Measurements from ENCODE around the gene ARFRP1. TPM values are rescaled to one million over a fixed set of nuclear protein-coding genes. Genes with fewer than 3 reads are reported as not detected.

Gene ARFRP1
- total RNA-seq, 1 experiment from 2014 or later = 71.2 TPM

DNA sequence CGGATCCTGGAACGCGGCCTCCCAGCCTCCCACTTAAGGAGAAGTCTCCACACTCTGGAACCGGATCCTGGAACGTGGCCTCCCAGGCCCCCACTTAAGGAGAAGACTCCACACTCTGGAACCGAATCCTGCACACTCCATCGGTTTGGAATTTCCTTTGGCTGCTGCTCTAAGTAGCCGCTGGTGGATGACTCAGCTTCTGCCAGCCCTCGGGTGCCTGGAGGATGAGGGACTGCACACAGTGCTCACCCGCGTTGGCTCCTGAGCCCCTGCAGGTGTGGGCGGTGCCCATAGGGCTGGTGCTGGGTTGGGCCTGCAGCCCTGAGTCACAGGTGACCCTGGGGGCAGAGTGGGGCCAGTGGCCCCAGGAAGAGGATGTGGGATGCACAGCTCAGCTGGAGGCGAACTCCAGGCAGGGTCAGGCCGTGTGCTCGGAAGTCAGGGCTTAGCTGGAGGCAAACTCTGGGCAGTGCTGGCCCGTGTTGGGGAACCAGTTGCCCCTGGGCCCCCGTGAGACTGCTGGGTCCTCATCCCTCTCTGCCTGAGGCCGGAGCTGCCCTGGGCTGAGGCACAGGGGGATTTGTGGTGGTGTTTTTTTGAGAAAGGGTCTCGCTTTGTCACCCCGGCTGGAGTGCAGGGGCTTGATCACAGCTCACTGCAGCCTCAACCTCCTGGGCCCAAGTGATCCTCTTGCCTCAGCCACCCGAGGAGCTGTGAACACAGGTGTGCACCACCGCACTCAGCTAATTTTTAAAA lies 25.2 kb downstream of the ARFRP1 start:
- no peaks in the 10 kb centered on the region for H4K20me1 ChIP-seq (ENCODE audit: low read length)
- DNase-seq (peak; percentile 100), ATAC-seq (peak; percentile 93)
- TF ChIP-seq EZH2 (IDR thresholded peaks at IDR 0.05; ENCODE audit: low read length, unreplicated experiment) = no peak
- TF ChIP-seq, protein P1, sequence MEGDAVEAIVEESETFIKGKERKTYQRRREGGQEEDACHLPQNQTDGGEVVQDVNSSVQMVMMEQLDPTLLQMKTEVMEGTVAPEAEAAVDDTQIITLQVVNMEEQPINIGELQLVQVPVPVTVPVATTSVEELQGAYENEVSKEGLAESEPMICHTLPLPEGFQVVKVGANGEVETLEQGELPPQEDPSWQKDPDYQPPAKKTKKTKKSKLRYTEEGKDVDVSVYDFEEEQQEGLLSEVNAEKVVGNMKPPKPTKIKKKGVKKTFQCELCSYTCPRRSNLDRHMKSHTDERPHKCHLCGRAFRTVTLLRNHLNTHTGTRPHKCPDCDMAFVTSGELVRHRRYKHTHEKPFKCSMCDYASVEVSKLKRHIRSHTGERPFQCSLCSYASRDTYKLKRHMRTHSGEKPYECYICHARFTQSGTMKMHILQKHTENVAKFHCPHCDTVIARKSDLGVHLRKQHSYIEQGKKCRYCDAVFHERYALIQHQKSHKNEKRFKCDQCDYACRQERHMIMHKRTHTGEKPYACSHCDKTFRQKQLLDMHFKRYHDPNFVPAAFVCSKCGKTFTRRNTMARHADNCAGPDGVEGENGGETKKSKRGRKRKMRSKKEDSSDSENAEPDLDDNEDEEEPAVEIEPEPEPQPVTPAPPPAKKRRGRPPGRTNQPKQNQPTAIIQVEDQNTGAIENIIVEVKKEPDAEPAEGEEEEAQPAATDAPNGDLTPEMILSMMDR (conservative IDR thresholded peaks at IDR 0.05; ENCODE audit: low read depth, low read length) = no peak
- peak; percentile 97 for TF ChIP-seq EZH2phosphoT487 (IDR thresholded peaks at IDR 0.05; ENCODE audit: borderline replicate concordance, low read length)
- no peak overlapping the region for H3K4me3 ChIP-seq (ENCODE audit: low read length)
- peaks cover 7% of the 10 kb centered on the region for H3K79me2 ChIP-seq (ENCODE audit: low read length)
- H2AFZ ChIP-seq (ENCODE audit: low read length) = no peak overlapping the region
- peak overlapping the region; percentile 84 for H3K27ac ChIP-seq (ENCODE audit: low read length)
- peaks cover 7% of the 10 kb centered on the region; the same call in 1 of the 2 replicates for H3K36me3 ChIP-seq (ENCODE audit: low read depth, low read length)
- POLR2A ChIA-PET (ENCODE audit: unreplicated experiment) = interaction anchor here (0.5 to 1.2 kb wide), 4 partner anchors 13 to 183 kb away, joined by 3 to 6 read pairs (median 4); partner anchors contain the start of gene TPD52L2
- intact Hi-C loops (cut with micrococcal nuclease) = loop anchor here (2.0 kb wide), 2 partner anchors 24 to 146 kb away; partner anchors contain the start of genes PTK6 and RTEL1
- peak overlapping the region; percentile 45 for H3K4me2 ChIP-seq (ENCODE audit: low read length)
- no peaks in the 10 kb centered on the region for H3K9me3 ChIP-seq (ENCODE audit: low read length)
- no peaks in the 10 kb centered on the region for H3K27me3 ChIP-seq (ENCODE audit: low read length)
- H3K4me1 ChIP-seq (ENCODE audit: insufficient read depth, low read length) = peaks cover 34% of the 10 kb centered on the region
- CTCF ChIA-PET = interaction anchor here (1.7 kb wide), 1 partner anchor 41 kb away, joined by 9 read pairs; no protein-coding TSS in a partner anchor
- BruUV-seq (replicated peaks) = TSS peak; percentile 29
- H3F3A ChIP-seq (ENCODE audit: low read length, unreplicated experiment) = no peaks in the 10 kb centered on the region
- H3K9me2 ChIP-seq (replicated peaks; ENCODE audit: low read length) = no peaks in the 10 kb centered on the region
- peak overlapping the region; percentile 44 for H3K9ac ChIP-seq (ENCODE audit: low read length)

DNA sequence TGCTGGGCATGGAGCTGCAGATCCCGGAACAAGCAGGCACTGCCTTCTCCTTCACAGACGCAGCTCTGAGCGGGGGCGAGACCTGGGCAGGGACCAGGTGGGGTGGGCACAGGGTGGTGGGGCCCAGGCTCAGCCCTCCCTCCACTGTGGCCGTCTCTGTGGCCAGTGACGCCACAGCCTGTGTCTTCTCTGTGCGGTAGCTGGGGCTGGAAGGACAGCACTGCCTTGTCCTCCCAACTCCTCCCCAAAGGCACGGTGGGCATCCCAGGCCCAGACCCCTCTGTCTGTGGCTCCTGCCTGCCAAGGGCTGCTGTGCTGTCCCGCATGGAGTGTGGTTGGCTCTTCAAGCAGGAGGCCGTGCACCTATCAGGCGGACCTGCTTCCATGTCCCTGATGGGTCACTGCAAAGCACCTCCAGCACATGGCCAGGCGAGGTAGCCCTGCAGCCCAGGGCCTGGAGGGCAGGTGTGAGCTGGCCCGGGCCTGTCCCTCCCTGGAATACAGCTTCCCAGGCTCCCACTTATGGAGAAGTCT lies 26.1 kb downstream of the ARFRP1 start:
- no peak for ATAC-seq
- H2AFZ ChIP-seq (ENCODE audit: low read length) = no peak overlapping the region

More for the DNA sequence above, 26.1 kb downstream of the ARFRP1 start:
- DNase-seq = no peak
- Histone ChIP-seq H3K36me3 (ENCODE audit: low read depth, low read length) (peaks cover 7% of the 10 kb centered on the region), H3K9ac (ENCODE audit: low read length) (peak overlapping the region; percentile 44), H3F3A (ENCODE audit: low read length, unreplicated experiment) (no peaks in the 10 kb centered on the region), H3K27me3 (ENCODE audit: low read length) (no peaks in the 10 kb centered on the region), H3K4me1 (ENCODE audit: insufficient read depth, low read length) (peaks cover 29% of the 10 kb centered on the region), H3K79me2 (ENCODE audit: low read length) (peaks cover 7% of the 10 kb centered on the region), H3K9me3 (ENCODE audit: low read length) (no peaks in the 10 kb centered on the region), H3K27ac (ENCODE audit: low read length) (peak overlapping the region; percentile 84), H3K4me2 (ENCODE audit: low read length) (peak overlapping the region; percentile 27), H3K9me2 (replicated peaks; ENCODE audit: low read length) (no peaks in the 10 kb centered on the region), H4K20me1 (ENCODE audit: low read length) (no peaks in the 10 kb centered on the region), H3K4me3 (ENCODE audit: low read length) (no peak overlapping the region)
- BruUV-seq (replicated peaks) = no TSS peak
- intact Hi-C loops (cut with micrococcal nuclease) = loop anchor here (2.0 kb wide), 2 partner anchors 23 to 145 kb away; partner anchors contain the start of genes PTK6 and RTEL1
- ChIA-PET POLR2A (ENCODE audit: unreplicated experiment) (interaction anchor here (0.5 to 1.2 kb wide), 2 partner anchors 18 to 26 kb away, joined by 3 to 4 read pairs; no protein-coding TSS in a partner anchor), CTCF (interaction anchor here (1.7 kb wide), 1 partner anchor 40 kb away, joined by 9 read pairs; no protein-coding TSS in a partner anchor)
- TF ChIP-seq, protein P1 (conservative IDR thresholded peaks at IDR 0.05; ENCODE audit: low read depth, low read length) = no peak
- TF ChIP-seq EZH2phosphoT487 (IDR thresholded peaks at IDR 0.05; ENCODE audit: borderline replicate concordance, low read length) (no peak), EZH2 (IDR thresholded peaks at IDR 0.05; ENCODE audit: low read length, unreplicated experiment) (no peak)

Data from PC-3 (cell line).